Stimulated activated CD8-positive, alpha-beta memory T cell treated with anti-CD3 and anti-CD28 coated beads, Interleukin-15, amount 100 ng/mL, for 1 hour (primary cell): ENCODE measurements around the gene BCO2.
A peak's percentile ranks its signal among the peaks of the same experiment; 100 is the strongest.

ENCODE experiments used
- DNase-seq: peaks from one replicate; pipeline ENCODE4 v3.0.0-alpha.2; 2020; ENCODE audit warnings: low read depth

Gene BCO2

DNA sequence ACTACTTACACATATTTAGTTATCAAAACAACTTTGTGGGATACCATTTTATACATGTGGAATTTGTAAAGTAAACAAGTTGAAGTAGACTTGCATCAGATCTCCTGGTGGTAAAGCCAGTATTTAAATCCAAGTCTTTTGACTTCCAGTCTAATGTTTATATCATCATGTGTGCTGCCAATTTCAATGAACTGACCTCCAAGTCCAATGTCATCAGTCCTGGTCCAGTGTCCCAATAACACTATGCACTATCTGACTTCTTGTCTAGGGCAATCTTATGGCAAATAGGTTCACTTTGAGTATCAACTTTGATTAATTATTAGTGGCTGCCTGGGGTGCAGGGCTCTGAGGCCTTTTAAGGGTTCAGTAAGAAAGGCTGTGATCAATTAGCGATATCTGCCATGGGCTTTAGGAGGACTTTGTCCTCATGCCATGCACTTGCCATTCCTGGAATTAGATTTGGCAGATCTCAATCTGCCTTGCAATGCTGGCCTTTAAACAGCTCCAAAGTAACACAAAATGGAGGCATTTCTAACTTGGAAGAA, 41.3 kb downstream of the BCO2 start:
- no peak for DNase-seq

DNA sequence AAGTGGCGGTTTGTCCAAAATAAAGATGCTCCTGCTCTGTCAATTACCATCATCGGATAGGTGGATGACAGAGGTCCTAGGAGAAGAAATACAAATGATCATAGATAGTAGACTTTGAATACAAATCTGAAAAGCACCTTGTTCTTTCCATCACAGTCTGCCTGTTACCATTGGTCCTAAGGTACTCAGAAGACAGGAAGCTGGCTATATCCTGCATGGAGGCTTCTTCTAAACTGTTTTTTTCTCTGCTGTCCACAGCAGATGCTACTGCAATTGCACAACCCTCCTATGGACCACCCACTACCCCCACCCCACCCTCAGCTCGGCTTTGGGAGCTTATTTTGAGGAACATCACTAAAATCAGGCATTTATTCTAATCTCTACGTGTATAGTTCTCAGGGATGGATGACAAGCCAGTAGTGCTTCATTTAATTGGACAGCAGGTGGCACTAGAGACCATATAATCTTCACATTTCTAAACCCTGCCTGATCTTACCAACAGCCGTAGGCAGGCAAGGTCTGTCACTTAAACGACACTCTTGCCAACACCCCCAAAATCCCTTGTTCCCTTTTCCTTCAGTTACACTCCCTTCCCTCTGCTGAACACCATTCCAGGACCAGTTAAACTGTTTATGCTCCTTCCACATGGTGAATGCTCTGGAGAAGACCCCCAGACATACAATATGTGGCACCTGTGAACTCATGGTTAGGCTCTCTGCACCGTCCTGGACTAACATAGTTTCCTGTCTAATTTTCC, 44.3 kb downstream of the BCO2 start:
- DNase-seq = no peak

DNA sequence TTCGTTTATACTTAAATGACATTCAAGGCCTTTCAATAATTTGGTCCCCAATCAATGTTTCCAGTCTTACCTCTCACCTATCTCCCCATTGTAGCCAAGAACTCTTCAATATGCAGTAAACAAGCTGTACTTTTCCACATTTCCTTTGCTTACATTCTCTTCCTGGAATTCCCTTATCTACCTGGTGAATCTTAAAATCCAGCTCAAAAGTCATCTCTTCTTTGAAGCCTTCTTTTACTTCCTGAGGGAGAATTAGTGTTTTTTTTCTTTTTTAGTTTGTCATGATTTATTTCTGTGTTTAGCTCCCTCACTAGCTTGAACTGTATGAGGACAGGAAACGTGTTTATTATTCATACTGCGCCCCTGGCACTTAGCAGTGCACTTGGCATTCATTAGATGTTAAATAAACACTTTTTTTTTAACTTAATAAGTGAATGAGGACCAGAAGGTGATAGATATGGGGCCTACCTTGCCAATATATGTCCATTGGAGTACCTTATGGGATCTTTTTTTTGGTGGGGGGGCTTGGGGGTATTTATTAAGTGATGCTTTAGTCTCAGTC, 46.0 kb downstream of the BCO2 start:
- DNase-seq = no peak

DNA sequence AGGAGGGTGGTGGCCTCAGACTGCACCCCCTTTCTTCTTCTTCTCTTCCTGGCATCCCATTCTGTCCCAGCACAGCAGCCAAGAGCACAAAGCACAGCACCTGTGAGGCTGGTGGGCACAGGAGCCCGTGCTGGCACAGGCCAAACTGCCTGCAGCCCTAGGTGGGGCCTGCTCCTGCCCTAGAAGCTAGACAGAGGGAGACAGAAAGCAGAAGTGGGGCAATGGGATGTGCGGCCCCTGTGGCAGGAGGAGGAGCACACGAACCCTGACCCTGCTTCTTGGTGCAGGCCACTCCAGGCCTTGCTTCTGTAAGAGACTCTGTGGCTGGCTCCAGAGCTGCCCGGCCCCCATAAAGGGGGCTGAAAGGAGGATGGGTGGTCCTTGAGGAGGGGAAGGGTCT, 47.0 kb downstream of the BCO2 start:
- no peak for DNase-seq

DNA sequence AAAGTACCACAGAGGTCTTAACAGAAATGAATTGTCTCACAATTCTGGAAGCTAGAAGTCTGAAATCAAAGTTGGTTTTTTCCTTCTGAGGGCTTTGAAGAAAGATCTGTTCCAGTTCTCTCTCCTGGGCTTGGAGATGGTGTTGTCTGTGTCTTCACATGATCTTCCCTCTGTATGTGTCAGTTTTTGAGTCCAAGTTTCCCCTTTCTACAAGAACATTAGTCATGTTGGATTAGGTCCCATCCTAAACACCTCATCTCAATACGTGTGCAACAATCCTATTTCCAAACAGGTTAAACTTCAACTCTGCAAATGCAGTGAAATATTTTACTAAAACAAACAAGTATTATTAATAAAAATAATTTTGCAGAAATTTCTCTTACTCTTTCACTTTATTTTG, 47.8 kb downstream of the BCO2 start:
- DNase-seq = no peak

DNA sequence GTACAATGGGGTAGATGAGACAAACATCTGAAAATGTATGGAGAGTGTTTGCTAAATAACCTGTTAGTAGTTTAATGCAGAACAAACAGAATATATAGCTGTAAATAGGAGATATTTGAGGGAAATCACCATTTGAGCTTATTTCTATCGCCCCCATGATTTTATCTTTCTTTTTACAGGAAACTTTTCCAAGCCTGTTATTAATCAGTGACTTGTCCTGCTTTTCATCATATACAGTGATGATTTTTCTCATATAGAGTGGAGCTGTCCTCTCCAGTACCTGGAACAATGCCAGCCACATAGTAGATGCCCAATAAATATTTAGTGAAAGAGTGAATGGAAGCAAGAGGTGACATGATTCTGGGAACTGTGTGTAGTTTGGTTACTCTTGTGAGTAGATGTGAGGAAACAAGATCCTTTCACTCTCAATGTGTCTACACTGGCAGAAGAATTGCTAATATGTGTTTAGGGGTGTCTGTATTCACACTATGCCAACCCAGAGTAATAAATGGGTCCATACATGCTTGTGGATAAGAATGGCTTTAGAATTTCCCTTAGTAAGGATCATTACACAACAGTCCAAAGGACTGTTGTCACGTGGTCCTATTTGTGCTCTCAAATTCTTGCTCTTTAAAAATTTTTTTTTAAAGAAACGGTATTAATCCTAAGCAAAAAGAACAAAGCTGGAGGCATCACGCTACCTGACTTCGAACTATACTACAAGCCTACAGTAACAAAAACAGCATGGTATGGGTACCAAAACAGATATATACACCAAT, 48.6 kb downstream of the BCO2 start:
- no peak for DNase-seq

DNA sequence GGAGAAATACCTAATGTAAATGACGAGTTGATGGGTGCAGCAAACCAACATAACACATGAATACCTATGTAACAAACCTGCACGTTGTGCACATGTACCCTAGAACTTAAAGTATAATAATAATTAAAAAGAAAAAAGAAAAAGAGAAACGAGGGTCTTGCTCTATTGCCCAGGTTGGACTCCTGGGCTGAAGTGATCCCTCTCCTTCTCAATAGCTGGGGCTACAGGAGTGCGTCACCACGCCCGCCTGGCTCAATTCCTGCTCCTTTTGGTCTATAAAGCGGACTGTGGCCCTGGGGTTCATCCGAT, 50.4 kb downstream of the BCO2 start:
- DNase-seq = no peak

DNA sequence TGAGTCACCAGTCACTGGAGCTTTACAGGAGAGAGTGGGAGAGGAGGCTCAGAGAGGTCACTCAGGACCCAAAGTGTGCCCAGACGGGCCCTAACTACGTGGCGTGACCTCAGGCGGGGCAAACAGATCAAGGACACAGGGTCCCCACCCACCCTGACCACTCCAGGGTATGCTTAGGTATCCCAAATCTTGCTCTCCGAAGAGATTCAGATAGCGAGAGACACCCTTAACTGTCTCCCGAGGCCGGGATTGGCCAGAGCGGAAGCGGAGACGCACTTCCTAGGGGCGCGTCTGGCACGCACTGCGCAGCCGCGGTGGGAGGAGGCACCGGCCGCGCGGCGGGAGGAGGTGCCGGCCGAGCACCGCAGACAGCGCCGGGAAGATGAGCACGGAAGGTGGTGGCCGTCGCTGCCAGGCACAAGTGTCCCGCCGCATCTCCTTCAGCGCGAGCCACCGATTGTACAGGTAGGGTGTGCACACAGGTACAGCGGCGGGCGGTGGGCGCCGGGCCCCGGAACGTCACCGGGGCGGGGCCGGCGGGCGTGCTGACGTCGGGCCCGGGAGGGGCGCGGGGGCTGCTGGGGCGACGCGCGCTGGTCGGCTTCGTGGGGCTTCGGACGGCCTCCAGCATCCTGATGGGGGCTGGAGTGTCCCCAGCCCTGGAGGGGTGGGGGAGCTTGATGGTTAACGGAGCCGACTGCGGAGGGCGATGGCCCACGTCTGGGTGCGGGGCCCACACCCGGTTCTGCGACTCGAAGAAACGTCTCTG, 50.9 kb downstream of the BCO2 start, which contains the start of gene PTS:
Gene PTS (plus strand): TSS at position 367 of the 769 bp plus-strand sequence. CDS start 16 bp downstream, at position 383.
- DNase-seq = peak; percentile 59

DNA sequence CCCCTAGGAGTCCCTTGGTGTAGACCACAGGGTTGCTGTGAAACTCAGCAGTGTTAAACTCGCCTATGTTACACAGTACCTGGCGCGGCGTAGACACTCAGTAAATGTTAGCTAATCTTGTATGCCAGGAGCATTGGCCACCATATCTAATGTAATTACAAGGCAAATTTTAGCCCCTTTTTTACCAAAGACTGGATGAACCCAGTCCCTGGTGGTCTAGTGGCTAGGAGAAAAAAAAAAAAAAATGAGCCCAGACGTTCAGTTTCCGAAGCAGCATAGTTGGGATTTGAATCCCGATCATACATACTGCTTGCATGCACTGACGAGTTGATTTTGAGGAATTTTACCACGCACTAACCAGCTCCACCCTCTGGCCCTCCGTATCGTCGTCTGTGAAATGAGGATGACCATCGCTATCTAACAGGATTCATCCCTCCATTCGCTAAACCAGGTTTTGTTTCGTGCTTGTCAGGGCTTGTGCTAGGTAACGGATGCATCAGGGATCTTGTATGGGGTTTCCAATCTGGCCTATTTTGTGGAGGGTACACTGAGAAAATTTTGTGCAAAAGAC, 51.6 kb downstream of the BCO2 start:
- DNase-seq = no peak

DNA sequence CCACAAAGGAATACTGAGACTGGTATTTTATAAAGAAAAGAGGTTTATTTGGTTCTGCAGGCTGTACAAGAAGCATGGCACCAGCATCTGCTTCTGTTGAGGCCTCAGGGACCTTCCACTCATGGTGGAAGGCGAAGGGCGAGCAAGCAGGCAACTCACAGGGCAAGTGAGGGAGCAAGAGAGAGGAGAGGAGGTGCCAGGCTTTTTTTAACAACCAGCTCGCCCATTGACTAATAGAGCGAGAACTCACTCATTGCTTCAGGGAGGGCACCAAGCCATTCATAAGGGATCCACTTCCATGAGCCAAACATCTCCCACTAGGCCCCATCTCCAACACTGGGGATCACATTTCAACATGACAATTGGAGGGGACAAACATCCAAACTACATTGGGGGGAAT, 52.2 kb downstream of the BCO2 start:
- no peak for DNase-seq

DNA sequence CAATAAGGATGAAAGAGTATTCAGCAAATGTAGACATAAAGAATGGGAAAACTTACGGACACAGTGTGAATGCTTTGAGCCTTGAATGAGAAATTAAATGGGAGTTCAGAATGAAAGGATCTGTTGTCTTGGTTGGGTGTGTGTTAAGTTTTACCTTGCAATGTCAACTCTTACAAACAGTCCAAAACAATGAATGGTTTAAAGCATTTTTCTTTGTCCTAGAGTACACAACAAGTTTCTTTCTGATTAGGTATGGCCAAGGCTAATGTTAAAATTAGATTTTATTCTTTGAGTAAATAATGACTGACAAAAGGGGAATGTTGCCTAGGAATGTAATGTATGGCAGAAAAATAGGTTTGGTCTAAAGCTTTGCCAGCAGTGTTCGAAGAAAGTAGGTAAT, 53.4 kb downstream of the BCO2 start:
- no peak for DNase-seq

DNA sequence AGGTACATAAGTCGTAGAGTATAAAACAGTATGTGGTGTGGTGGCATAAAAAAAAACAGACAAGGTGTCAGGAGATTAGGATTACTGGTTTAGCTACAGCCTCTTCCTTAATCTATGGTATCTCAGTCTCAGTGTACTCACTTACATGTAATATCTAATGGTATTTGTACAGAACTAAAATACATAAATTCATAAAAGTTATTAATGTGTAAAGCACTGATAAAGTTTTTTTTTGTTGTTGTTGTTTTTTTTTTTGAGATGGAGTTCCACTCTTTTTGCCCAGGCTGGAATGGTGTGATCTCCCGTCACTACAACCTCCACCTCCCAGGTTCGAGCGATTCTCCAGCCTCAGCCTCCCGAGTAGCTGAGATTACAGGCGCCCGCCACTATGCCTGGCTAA, 53.8 kb downstream of the BCO2 start:
- no peak for DNase-seq

DNA sequence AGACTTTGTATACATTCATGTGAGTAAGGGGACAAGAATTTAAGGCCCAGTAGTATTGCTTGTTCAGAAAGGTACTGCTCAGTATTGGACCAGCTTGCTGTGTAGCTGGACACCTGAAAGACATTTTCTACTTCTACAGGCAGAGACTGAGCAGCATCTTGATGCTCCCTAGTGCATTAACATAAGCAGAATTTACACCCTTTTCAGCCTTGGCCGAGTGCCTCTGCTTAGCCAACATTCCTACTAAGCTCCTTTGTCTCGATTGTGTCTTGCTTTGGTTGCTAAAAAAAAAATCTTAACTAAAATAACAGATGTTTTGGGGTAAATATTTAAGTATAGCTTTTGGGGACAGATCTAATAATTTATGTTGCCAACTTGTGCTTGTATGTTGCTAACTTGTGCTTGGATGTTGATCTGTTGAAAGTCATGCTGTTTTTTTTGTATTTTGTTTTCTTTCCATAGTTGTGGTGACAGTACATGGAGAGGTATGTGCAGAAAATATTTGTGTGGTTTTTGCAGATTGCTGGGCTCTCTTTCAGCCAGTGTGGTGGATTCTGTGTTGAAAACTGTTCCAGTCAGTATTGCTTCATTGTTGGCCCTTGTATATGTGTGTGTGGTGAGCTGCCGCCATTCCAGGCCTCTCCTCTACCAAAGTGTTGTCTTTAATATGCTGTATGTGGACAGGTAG, 54.6 kb downstream of the BCO2 start:
- no peak for DNase-seq

DNA sequence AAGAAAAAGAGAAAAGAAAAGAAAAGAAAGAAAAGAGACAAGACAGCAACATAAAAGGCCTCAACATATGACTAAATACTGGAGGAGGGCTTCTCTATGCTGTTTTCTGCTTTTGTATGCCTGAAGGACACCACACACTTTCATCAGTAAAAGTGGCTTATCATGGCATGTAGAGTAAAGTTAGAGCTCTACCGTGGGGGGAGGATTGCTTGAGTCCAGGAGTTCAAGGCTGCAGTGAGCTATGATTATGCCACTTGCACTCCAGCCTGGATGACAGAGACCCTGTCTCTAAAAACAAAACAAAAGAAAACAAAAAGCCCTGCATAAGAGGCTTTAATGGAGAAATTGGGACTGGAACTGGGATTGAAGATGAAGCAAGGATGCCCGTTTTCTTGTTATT, 56.6 kb downstream of the BCO2 start:
- DNase-seq = no peak

DNA sequence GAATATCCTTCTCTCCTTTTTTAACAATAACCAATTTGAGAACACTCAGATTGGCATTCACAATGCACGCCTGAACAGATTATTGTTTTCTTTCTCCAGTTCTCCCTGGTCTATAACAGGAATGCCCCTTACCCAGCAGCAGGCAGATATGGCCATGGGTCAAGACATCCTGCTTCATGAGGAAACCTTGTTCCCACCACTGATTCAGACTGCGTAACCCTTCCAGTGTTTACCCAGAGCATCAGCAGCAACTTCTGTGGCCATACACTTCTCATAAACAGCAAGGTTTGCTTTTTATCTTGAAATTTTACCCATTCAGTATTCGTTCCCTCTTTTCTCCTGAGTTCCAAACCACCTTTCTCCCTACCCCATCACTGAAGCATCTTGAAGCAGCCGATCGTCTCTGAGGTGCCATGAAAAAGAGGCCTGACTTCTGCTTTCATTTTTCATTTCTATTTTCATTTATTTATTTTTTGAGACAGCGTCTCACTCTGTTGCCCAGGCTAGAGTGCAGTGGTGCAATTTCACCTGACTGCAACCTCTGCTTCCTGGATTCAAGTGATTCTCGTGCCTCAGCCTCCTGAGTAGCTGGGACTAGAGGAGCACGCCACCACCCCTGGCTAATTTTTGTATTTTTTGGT, 60.6 kb downstream of the BCO2 start:
- no peak for DNase-seq

DNA sequence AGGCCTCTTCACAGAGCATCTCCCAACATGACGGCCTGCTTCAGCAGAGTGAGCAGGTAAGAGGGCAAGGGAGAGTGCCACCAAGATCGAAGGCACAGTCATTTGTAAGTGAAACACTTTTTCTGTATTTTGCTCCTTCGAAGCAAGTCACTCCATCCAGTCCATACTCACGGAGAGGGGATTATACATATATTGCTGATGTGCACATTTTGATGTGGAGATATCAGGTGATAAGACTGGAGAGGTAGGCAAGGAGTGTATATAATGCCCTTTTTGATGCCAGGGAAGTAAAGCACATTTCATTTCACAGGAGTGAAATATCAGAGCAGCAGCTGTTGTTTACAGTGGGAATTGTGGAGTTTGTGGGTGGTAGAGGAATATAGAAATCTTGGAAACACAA, 62.1 kb downstream of the BCO2 start:
- DNase-seq = no peak

DNA sequence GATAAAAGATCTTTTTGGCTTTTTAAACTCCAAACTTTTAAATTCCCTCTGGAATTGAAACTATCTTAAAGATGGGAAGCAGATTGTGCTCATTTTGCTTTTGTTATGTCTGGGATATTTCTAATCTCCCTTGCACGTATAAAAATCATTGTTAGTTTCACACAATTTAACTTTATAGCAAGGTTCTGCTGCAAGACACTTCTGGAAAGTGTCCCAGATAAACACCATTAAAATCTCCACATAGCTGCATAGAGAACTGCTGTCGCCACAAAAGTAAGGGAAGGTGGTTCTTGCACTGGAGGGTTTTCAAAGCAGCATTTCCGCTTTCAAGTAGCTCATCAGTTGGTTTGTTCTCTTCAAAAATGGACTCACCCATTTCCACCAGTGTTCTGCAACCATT, 62.7 kb downstream of the BCO2 start:
- no peak for DNase-seq

DNA sequence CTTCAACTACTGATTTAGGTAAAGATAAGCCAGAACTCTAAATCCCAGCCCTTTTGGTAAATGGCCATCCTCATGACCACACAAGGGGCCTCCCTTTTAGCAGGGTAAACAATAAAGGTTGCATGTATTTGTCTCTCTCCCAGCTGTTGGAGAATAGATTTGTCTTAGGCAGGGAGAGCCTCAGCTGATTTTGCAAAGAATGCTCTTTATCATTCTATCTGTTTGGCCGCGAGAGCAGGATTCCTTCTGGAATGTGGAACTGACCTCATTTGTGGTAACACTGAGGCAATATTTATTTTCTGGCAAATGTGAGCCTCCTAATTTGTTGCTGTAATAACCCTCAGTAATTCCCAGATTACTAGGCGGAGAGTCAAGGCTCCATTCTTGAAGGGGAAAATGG, 66.2 kb downstream of the BCO2 start:
- DNase-seq = no peak

DNA sequence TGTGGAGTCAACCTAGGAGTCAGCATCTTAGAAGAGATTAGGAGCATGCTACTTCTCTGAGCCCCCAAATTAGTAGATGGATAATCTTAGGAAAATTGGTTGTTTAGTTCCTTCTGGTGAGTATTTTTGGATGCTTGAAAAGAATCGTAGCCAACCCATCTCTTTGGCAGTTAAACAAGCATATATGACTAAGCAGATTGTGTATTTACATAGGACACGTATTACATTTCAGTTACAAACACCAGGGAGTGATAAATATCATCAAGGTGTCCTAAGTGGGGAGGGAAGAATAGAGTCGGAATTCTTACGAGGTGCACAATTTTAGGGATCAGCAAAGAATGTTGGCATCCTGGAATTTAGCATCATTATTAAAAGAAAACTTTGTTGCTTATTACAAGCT, 71.9 kb downstream of the BCO2 start:
- DNase-seq = no peak

DNA sequence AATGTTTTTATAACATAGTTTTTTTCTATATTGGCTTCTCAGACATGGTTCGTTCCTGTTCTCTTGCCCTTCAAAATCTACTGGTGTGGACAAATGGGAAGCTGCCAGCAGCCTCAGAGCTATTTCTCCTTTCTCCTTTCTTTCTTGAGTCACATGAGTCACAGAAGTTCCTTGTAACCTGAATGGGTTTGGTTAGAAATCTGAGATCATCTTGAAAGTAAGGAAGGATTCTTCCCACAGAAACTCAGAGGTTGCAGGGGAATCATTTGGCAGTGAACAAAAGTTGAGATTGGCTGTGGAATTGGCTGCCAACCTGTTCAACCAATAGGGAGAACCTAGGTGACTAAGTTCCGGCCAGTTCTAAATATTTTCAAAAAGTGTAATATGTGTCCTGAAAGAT, 72.9 kb downstream of the BCO2 start:
- no peak for DNase-seq
